Lung (tissue), 12 donors: ENCODE data around the gene CCDC167. TPM values are rescaled to one million over a fixed set of nuclear protein-coding genes. Genes with fewer than 3 reads are reported as not detected.

Experiments used
- ATAC-seq: fragments of 200-7000 bp; cut with Tn5 transposase; one replicate; pipeline ENCODE4 v1.9.1; 2020; ENCODE audit warnings: moderate number of reproducible peaks; ENCODE audit not compliant: insufficient read depth, low FRiP score
- DNase-seq, 3 donors: peaks; one replicate each; pipeline ENCODE4 v3.0.0-alpha.2; 2013 to 2017
- H3K27ac ChIP-seq, 2 donors: one replicate each; pipeline ENCODE4 v1.5.1; 2013; ENCODE audit warnings: mild to moderate bottlenecking in 2 of 2, moderate library complexity in 2 of 2, control low read depth in 1 of 2, inconsistent platforms in 1 of 2, low read depth in 1 of 2, low read length in 1 of 2
- H3K27me3 ChIP-seq, 3 donors: one replicate each; pipeline ENCODE4 v1.5.1; 2013; ENCODE audit warnings: low read length in 2 of 3; ENCODE audit not compliant: control insufficient read depth in 3 of 3, insufficient read depth in 3 of 3
- H3K36me3 ChIP-seq, 4 donors: one replicate each; pipeline ENCODE4 v1.5.1; 2013; ENCODE audit warnings: low read length in 4 of 4, mild to moderate bottlenecking in 1 of 4, moderate library complexity in 1 of 4; ENCODE audit not compliant: control insufficient read depth in 4 of 4, insufficient read depth in 4 of 4
- H3K4me1 ChIP-seq, 5 donors: one replicate each; pipeline ENCODE4 v1.5.1; 2013; ENCODE audit warnings: low read length in 5 of 5, mild to moderate bottlenecking in 2 of 5, moderate library complexity in 1 of 5; ENCODE audit not compliant: control insufficient read depth in 5 of 5, insufficient read depth in 5 of 5
- H3K4me3 ChIP-seq: one replicate; pipeline ENCODE4 v1.5.1; 2013; ENCODE audit warnings: mild to moderate bottlenecking, control low read depth, moderate library complexity
- H3K9ac ChIP-seq, 2 donors: one replicate each; pipeline ENCODE4 v1.5.1; 2013; ENCODE audit warnings: low read length in 2 of 2, control low read depth in 1 of 2; ENCODE audit not compliant: insufficient read depth in 1 of 2
- H3K9me3 ChIP-seq, 4 donors: one replicate each; pipeline ENCODE4 v1.5.1; 2013; ENCODE audit warnings: low read length in 3 of 4, mild to moderate bottlenecking in 1 of 4, moderate library complexity in 1 of 4; ENCODE audit not compliant: control insufficient read depth in 4 of 4, insufficient read depth in 3 of 4
- CTCF ChIP-seq: IDR thresholded peaks from 2 replicates; pipeline ENCODE4 v1.5.1; 2012; ENCODE audit warnings: mild to moderate bottlenecking; ENCODE audit errors: control extremely low read depth, extremely low read depth
- WGBS, 2 donors: extraction: QIAGEN DNeasy Blood & Tissue Kit; methylation state at CpG; one replicate each; pipeline ENCODE4 v1.1.7; 2013; 5-methylcytosine and 5-hydroxymethylcytosine counted together
- polyA plus RNA-seq, 2 donors: library from polyadenylated mRNA; stranded (reverse); fragments of 200-250 nt; gene quantifications; one replicate each; pipeline ENCODE4 v1.2.1, GENCODE V29; 2013
- total RNA-seq, 2 donors: library from RNA; depleted of rRNA in 1 of 2; stranded (reverse); fragments of >200 nt in 1 of 2; gene quantifications; one replicate each; pipeline ENCODE4 v1.2.1, GENCODE V29; 2014 to 2021
- donor health status: control.
- donor health status: control.
- donor health status: Bipolar disorder and iron deficiency.
- donor health status: healthy.
- donor health status: DM: yes; HTN: yes; CAD: no.

CCDC167 gene
- total and polyA plus RNA-seq, 4 donors = 13.4 to 54.6 (median 23.1) TPM

DNA sequence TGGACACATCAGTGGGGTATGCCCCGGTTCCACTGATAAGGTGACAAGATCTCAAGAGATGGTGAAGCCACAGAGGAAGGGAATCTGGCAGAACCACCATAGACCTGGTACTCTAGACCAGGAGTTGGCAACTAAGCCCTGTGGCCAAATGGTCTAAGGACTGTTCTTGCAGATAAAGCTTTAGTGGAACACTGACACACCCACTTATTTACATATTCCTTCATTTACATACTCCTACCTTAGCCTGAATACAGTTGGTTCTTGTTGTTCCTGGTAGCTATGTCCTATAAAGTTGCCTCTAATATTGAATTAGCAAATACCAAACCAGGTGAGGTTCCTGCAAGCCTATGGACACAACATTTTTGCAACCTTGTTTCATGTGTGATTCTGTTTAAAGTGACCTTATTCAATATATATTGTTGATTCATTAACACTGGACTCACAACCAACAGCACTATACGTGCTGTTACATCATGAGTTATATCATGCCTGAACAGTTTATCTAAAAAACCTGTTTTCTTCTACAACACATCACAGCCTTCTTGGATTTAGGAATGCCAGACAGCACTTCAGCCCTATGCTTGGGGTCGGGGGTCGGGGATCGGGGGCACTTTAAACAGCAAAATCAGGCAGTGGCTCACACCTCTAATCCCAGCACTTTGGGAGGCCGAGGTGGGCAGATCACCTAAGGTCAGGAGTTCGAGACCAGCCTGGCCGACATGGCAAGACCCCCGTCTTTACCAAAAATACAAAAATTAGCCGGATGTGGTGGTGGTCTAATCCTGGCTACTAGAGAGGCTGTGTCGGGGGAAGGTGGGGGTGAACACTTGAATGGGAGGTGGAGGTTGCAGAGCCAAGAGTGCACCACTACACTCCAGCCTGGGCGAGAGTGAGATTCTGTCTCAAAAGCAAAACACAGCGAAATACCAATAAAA, 2.5 kb downstream of the CCDC167 start:
- ATAC-seq (no peak), DNase-seq (no peak)
- H3K9me3 ChIP-seq = no peaks in the 10 kb centered on the region
- H3K4me3 ChIP-seq = no peak overlapping the region
- H3K27ac ChIP-seq = no peak overlapping the region
- H3K27me3 ChIP-seq = no peaks in the 10 kb centered on the region
- no peak for TF ChIP-seq CTCF
- peaks cover 0 to 9% (median 3%) of the 10 kb centered on the region in 5 donors for H3K4me1 ChIP-seq
- 90 to 92% methylated on average over 13 of the region's 13 CpGs for WGBS, 2 donors
- H3K9ac ChIP-seq = no peak overlapping the region
- no peaks in the 10 kb centered on the region for H3K36me3 ChIP-seq

- DNase-seq = no peak
- Histone ChIP-seq H3K4me1 (peaks cover 2 to 19% (median 5%) of the 10 kb centered on the region in 5 donors), H3K4me3 (no peak overlapping the region), H3K36me3 (no peaks in the 10 kb centered on the region), H3K27me3 (no peaks in the 10 kb centered on the region), H3K9ac (no peak overlapping the region), H3K27ac (no peak overlapping the region), H3K9me3 (no peaks in the 10 kb centered on the region)
- WGBS, 2 donors = 82 to 89% methylated on average over 4 of the region's 4 CpGs
- no peak for ATAC-seq
- TF ChIP-seq CTCF = no peak
These were observed 4.3 kb downstream of the CCDC167 start for GRCh38 chr6:37495244-37495934.

GRCh38 chr6:37493661-37493995, 6.1 kb downstream of the CCDC167 start:
- no peaks in the 10 kb centered on the region for H3K27me3 ChIP-seq
- H3K9me3 ChIP-seq = no peaks in the 10 kb centered on the region
- H3K4me1 ChIP-seq = peaks cover 0 to 24% (median 2%) of the 10 kb centered on the region in 5 donors
- no peak for TF ChIP-seq CTCF
- no peak overlapping the region for H3K9ac ChIP-seq
- no peak overlapping the region for H3K27ac ChIP-seq
- 82 to 91% methylated on average over 9 of the region's 9 CpGs for WGBS, 2 donors
- no peaks in the 10 kb centered on the region for H3K36me3 ChIP-seq
- no peak overlapping the region for H3K4me3 ChIP-seq
- DNase-seq = no peak
- no peak for ATAC-seq
